Inflammatory macrophage treated with lipopolysaccharide for 1 hour (primary cell): ENCODE measurements around the gene ERP29.
"Not testable (repeated sequence)": the region's sequence is repeated elsewhere in the genome, so short reads cannot be mapped to it uniquely, and the experiment has no call there.

Experiments
- DNase-seq, 2 donors: peaks; one replicate each; pipeline ENCODE4 v3.0.0-alpha.2; 2020 to 2022

Gene ERP29

GRCh38 chr12:112012775-112013600, at the start of gene ERP29, which contains the start of gene TMEM116:
ERP29 (plus strand) TSS chr12:112013426; CDS start chr12:112013466, 40 bp downstream.
TMEM116 (minus strand) TSS chr12:112013165; CDS start chr12:112005270, 7,895 bp downstream.
- peak; percentile 95 to 100 for DNase-seq

GRCh38 chr12:111964935-111965334, 48.3 kb upstream of the ERP29 start:
- DNase-seq: no peak

- DNase-seq: no peak
Measured at GRCh38 chr12:111971800-111972199, 41.4 kb upstream of the ERP29 start.

DNA sequence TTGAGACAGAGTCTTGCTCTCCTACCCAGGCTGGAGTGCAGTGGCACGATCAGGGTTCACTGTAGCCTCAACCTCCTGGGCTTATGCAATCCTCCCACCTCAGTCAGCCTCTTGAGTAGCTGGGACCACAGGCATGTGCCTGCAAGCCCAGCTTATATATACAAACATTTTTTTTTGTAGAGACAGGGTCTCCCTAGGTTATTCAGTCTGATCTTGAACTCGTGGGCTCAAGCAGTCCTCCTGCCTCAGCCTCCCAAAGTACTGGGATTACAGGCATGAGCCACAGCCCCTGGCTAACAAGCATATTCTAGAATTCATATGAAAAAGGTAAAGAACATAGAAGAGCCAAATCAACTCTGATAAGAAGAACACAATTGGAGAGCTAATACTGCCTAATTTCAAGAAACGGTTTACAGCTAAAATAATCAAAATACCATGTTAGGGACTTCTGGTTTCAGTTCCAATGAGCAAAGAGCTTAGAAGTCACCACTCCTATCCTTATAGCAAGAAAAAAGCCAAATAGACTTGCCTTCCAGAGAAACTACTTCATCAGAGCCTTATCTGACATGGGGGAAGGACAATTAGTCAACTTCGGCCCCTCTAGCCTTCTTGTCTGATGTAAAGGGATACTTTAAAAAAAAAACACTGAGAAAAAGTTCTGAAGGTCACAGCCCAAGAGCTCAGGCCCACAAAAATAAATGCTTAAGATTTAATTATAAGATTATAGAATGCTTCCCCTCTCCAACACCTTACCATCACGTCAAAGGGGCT, 37.9 kb upstream of the ERP29 start:
- no peak for DNase-seq

DNA sequence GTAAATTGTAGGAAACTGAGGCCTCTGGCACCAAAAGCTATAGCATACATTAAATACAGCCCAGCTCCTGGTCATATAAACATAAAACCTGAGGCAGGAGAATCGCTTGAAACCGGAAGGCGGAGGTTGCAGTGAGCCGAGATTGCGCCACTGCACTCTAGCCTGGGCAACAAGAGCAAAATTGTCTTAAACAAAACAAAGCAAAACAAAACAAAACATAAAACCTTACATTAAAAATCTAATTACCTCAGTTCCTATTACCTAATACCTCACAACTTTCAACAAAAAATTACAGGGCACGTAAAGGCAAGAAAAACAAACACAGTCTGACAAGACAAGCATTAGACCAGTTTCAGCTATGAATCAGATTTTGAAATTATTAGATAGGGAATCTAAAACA, 36.9 kb upstream of the ERP29 start:
- no peak for DNase-seq

DNA sequence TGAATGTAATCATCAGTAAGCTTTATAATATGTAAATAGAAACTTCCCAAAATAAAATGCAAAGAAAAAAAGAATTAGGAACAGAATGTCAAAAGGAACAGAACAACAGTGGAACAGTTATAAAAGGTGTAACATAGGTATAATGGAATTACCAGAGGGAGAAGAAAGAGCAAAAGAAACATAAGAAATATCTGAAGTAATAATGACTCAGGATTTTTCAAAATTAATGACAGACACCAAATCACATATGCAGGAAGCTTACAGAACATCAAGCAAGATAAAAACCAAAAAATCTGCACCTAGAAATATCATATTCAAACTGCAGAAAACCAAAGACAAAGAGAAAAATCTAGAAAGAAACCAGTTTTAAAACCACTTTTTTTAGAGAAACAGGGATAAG, 36.4 kb upstream of the ERP29 start:
- no peak for DNase-seq

DNA sequence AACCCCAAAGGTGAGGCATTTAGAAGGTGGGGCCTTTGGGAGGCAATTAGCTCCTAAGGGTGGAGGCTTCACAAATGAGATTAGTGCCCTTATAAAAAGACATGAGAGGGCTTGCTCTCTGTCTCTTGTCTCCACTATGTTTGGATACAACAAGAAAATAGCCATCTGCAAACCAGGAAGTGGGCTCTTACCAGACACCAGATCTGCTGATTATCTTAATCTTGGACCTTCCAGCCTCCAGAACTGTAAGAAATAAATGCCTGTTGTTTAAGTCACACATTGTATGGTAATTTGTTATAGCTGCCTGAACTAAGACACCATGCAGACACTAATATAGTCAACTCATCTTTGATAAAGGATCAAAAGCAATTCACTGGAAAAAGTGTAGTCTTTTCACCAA, 34.7 kb upstream of the ERP29 start:
- DNase-seq: no peak

DNA sequence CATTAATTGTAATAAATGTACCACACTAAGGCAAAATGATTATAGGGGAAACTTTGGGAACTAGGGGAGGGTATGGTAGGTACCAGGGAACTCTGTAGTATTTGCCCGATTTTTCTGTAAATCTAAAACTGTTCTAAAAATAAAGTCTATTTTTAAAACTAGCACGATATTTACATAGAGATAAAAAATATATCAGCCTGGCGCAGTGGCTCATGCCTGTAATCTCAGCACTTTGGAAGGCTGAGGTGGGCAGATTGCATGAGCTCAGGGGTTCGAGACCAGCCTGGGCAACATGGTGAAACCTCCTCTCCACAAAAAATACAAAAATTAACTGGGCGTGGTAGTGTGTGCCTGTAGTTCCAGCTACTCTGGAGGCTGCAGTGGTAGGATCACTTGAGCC, 32.6 kb upstream of the ERP29 start:
- no peak for DNase-seq

DNA sequence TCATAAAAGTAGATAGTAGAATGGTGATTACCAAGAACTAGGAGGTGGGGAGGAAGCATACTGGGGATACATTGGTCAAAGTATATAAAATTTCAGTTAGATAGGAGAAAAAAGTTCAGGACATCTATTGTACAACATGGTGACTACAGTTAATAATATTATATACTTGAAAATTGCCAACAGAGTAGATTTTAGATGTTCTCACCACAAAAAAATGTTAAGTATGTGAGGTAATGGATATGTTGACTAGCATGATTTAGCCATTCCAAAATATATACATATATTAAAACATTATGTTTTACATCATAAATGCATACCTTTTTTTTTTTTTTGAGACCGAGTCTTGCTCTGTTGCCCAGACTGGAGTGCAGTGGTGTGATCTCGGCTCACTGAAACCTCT, 31.2 kb upstream of the ERP29 start:
- no peak for DNase-seq

DNA sequence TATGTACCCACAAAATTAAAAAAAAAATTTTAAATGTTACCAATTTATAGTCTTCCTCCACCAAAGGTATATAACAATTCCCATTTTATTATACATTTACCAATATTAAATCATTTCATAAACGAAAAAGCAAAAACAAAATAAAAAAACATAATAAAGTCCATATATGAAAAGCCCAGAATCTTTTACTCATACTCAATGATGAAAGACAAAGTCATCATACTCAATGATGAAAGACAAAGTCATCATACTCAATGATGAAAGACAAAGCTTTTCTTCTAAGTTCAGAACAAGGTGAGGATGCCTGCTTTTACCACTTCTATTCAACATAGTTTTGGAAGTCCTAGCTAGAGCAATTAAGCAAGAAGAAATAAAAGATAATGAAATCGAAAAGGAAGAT, 28.4 kb upstream of the ERP29 start:
- no peak for DNase-seq

- no peak for DNase-seq
Measured at GRCh38 chr12:111991535-111991934, 21.7 kb upstream of the ERP29 start.

DNA sequence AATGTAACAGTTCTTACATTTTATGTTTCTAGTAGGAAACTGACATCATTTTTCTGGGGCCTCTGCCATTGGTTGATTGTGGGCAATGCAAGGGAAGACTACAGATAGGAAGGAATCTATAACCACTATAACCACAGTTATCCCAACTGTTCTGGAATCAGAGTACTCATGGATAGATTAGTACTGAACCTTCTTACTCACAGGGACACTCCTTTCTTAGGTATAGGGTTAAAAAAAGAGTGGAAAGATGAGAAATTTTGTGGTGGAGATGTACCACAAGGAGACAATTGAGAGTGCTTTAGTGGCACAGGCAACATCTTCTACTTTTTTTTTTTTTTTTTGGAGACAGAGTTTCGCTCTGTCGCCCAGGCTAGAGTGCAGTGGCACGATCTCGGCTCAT, 21.3 kb upstream of the ERP29 start:
- DNase-seq: no peak

GRCh38 chr12:111992464-111992863, 20.8 kb upstream of the ERP29 start:
- no peak for DNase-seq

GRCh38 chr12:111993292-111994150, 19.7 kb upstream of the ERP29 start:
- no peak for DNase-seq

GRCh38 chr12:111994211-111995111, 18.8 kb upstream of the ERP29 start:
- peak; percentile 45 to 55 for DNase-seq

GRCh38 chr12:111995782-111996480, 17.3 kb upstream of the ERP29 start:
- no peak for DNase-seq

- DNase-seq: no peak
Measured at GRCh38 chr12:111997300-111997699, 15.9 kb upstream of the ERP29 start.

DNA sequence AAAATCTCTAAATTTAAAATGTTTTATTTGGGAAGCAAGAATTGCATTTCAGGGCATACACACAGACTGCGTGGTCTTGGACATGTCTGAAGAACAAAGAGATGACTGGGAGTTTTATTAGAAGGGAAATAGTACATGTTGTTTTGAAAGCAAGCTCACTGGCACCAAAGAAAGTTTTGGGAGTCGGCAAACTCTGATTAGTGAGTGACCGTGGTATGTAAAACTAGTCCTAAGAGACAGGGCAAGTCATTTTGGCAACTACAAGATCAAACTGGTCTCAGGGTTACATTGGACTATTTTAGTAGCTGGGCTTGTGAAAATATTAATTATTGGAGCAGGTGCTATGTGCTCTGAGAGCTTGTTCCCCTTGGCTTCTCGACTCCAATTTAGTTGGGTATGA, 15.2 kb upstream of the ERP29 start:
- no peak for DNase-seq

GRCh38 chr12:111999129-111999528, 14.1 kb upstream of the ERP29 start:
- not testable (repeated sequence) for DNase-seq

GRCh38 chr12:112000820-112001219, 12.4 kb upstream of the ERP29 start:
- DNase-seq: no peak

DNA sequence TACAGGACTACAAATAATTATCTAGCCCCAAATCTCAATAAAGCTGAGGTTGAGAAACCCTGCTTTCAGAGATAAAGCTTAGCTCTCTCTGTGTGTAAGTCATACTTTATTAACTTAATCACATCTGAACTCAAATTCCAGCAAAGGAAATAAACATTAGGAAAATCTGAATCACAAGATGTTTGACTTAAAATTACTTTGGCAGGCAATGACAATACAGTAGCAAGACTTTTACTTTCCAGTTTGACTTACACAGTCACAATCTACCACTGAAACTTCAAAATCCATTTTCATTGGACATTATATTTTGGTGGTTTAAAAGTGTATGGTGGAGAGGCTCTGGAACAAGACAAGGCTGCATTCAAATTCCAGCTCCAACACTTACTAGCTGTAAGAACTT, 11.7 kb upstream of the ERP29 start:
- peak in 1 of 2 donors; percentile 16 for DNase-seq
